HepG2 (cell line): ENCODE results near the gene METTL27. TPM values are rescaled to one million over a fixed set of nuclear protein-coding genes. Genes with fewer than 3 reads are reported as not detected.

Experiments used
- ATF3 ChIP-seq: sonication (generic); formaldehyde crosslinking; IDR thresholded peaks from 2 replicates; pipeline ENCODE4 v1.4.0; 2020; ENCODE audit warnings: missing genetic modification reagents
- EZH2 ChIP-seq: conservative IDR thresholded peaks from 2 replicates; pipeline ENCODE4 v1.6.1; 2012; ENCODE audit warnings: mild to moderate bottlenecking, low read depth, low read length, moderate library complexity
- HINFP ChIP-seq: sonication (generic); formaldehyde crosslinking; IDR thresholded peaks from 2 replicates; pipeline ENCODE4 v1.4.0; 2020; ENCODE audit warnings: low read depth, mild to moderate bottlenecking, missing genetic modification reagents
- HMGXB3 ChIP-seq: sonication (generic); formaldehyde crosslinking; IDR thresholded peaks from 2 replicates; pipeline ENCODE4 v1.4.0; 2020; ENCODE audit warnings: missing genetic modification reagents, borderline replicate concordance
- MATR3 ChIP-seq: sonication (generic); formaldehyde crosslinking; IDR thresholded peaks from 2 replicates; pipeline ENCODE4 v1.4.0; 2020; ENCODE audit warnings: missing genetic modification reagents
- MXD3 ChIP-seq: IDR thresholded peaks from 2 replicates; pipeline ENCODE4 v1.6.1; 2016; ENCODE audit warnings: mild to moderate bottlenecking, missing biosample characterization, missing genetic modification reagents
- MYNN ChIP-seq: sonication (generic); formaldehyde crosslinking; IDR thresholded peaks from 2 replicates; pipeline ENCODE4 v1.4.0; 2020; ENCODE audit warnings: mild to moderate bottlenecking, low read depth, missing genetic modification reagents
- RAD51 ChIP-seq: fragments of 450-650 bp; IDR thresholded peaks from 2 replicates; pipeline ENCODE4 v1.6.1; 2016; ENCODE audit warnings: borderline replicate concordance
- SETDB1 ChIP-seq: sonication (generic); formaldehyde crosslinking; IDR thresholded peaks from 2 replicates; pipeline ENCODE4 v1.5.1; 2020; ENCODE audit warnings: missing genetic modification reagents, mild to moderate bottlenecking, borderline replicate concordance
- SP4 ChIP-seq: sonication (generic); formaldehyde crosslinking; IDR thresholded peaks from 2 replicates; pipeline ENCODE4 v1.8.1; 2023; ENCODE audit warnings: mild to moderate bottlenecking, missing genetic modification reagents
- ZFP36L2 ChIP-seq: sonication (generic); formaldehyde crosslinking; IDR thresholded peaks from 2 replicates; pipeline ENCODE4 v1.4.0; 2020; ENCODE audit warnings: missing genetic modification reagents
- ZNF12 ChIP-seq: sonication (generic); formaldehyde crosslinking; IDR thresholded peaks from 2 replicates; pipeline ENCODE4 v1.5.0; 2020; ENCODE audit warnings: missing genetic modification reagents
- ZNF274 ChIP-seq: sonication (generic); formaldehyde crosslinking; IDR thresholded peaks from 2 replicates; pipeline ENCODE4 v1.5.1; 2020; ENCODE audit warnings: mild to moderate bottlenecking, missing genetic modification reagents
- ZNF343 ChIP-seq: sonication (generic); formaldehyde crosslinking; IDR thresholded peaks from 2 replicates; pipeline ENCODE4 v1.4.0; 2020; ENCODE audit warnings: mild to moderate bottlenecking, missing genetic modification reagents
- ZNF567 ChIP-seq: sonication (generic); formaldehyde crosslinking; IDR thresholded peaks from 2 replicates; pipeline ENCODE4 v1.8.1; 2023; ENCODE audit warnings: mild to moderate bottlenecking, missing genetic modification reagents, borderline replicate concordance
- ZNF598 ChIP-seq: sonication (generic); formaldehyde crosslinking; IDR thresholded peaks from 2 replicates; pipeline ENCODE4 v1.5.1; 2020; ENCODE audit warnings: mild to moderate bottlenecking, missing genetic modification reagents, borderline replicate concordance
- ZNF615 ChIP-seq: sonication (generic); formaldehyde crosslinking; IDR thresholded peaks from 2 replicates; pipeline ENCODE4 v1.5.0; 2020; ENCODE audit warnings: mild to moderate bottlenecking, missing genetic modification reagents, borderline replicate concordance
- ZNF720 ChIP-seq: sonication (generic); formaldehyde crosslinking; IDR thresholded peaks from 2 replicates; pipeline ENCODE4 v1.4.0; 2020; ENCODE audit warnings: missing genetic modification reagents
- polyA plus RNA-seq, 8 experiments: library from polyadenylated mRNA; depleted of rRNA in 3 of 8; stranded (reverse) in 7 of 8; unstranded in 1 of 8; fragments of >200 nt; fragmentation: Illumina TruSeq in 4 of 8; extraction: Trizol in 4 of 8; gene quantifications; 2 replicates each; pipeline versions ENCODE4 v1.2.1 to v1.2.3, GENCODE V29; 2011 to 2016; ENCODE audit warnings: low read depth in 4 of 8, missing spikeins in 1 of 8, mixed read lengths in 1 of 8; ENCODE audit not compliant: insufficient read depth in 1 of 8
- total RNA-seq, 5 experiments: library from RNA; depleted of rRNA; stranded (reverse); fragments of >200 nt; fragmentation: Illumina TruSeq; extraction: Trizol; gene quantifications; 2 replicates each; pipeline ENCODE4 v1.2.3, GENCODE V29; 2016; ENCODE audit warnings: low read depth in 1 of 5

METTL27 gene
- total and polyA plus RNA-seq, 2 of the 13 experiments (the other 11 are each of a cell fraction or from before 2014, with no cell fraction given): 2.0 to 3.0 TPM

- TF ChIP-seq SP4 (CRISPR knock-in tag) (peak; percentile 60), MXD3 (no peak; the same call in 1 of the 2 replicates), ZFP36L2 (CRISPR knock-in tag) (no peak), MYNN (no peak), HINFP (CRISPR knock-in tag) (peak; percentile 76; the same call in 1 of the 2 replicates), HMGXB3 (CRISPR knock-in tag) (0 out of 2 replicates have a peak, but pooled peaks have one; percentile 49), ZNF720 (no peak), ZNF343 (CRISPR knock-in tag) (no peak), ZNF12 (CRISPR knock-in tag) (no peak), ZNF274 (CRISPR knock-in tag) (peak; percentile 92), EZH2 (no peak), RAD51 (no peak), ZNF567 (no peak), MATR3 (CRISPR knock-in tag) (no peak), ATF3 (CRISPR knock-in tag) (no peak), ZNF615 (CRISPR knock-in tag) (no peak), SETDB1 (CRISPR knock-in tag) (no peak), ZNF598 (no peak)
Measured at GRCh38 chr7:73830681-73831583, 11.4 kb downstream of the METTL27 start, which contains the start of gene CLDN4 (continued).
